Immature natural killer cell (primary cell): Measurements from ENCODE around the gene GJD3. TPM values are rescaled to one million over a fixed set of nuclear protein-coding genes. Genes with fewer than 3 reads are reported as not detected.
A peak's percentile ranks its signal among the peaks of the same experiment; 100 is the strongest.

ENCODE experiments used
- DNase-seq, 3 donors: peaks; one replicate each; pipeline ENCODE4 v3.0.0; 2022; ENCODE audit warnings: mixed read lengths in 1 of 3
- H3K27ac Mint-ChIP-seq, 6 donors: one replicate each; pipeline ENCODE4 v1.8.0; 2020; ENCODE audit warnings: mixed read lengths in 6 of 6, mild to moderate bottlenecking in 5 of 6, inconsistent platforms in 4 of 6, moderate library complexity in 3 of 6
- H3K27me3 Mint-ChIP-seq, 3 donors: one replicate each; pipeline ENCODE4 v1.8.0; 2020 to 2021; ENCODE audit warnings: low read depth in 3 of 3, mild to moderate bottlenecking in 3 of 3, mixed read lengths in 3 of 3, moderate library complexity in 3 of 3, inconsistent platforms in 1 of 3
- H3K36me3 Mint-ChIP-seq, 3 donors: one replicate each; pipeline ENCODE4 v1.8.0; 2020; ENCODE audit warnings: mixed read lengths in 3 of 3, inconsistent platforms in 2 of 3, mild to moderate bottlenecking in 2 of 3
- H3K4me1 Mint-ChIP-seq, 2 donors: one replicate each; pipeline ENCODE4 v1.8.0; 2020; ENCODE audit warnings: inconsistent platforms in 2 of 2, mild to moderate bottlenecking in 2 of 2, mixed read lengths in 2 of 2, moderate library complexity in 1 of 2
- H3K4me3 Mint-ChIP-seq, 5 donors: one replicate each; pipeline ENCODE4 v1.8.0; 2020; ENCODE audit warnings: mild to moderate bottlenecking in 5 of 5, mixed read lengths in 5 of 5, inconsistent platforms in 3 of 5, moderate library complexity in 3 of 5
- H3K9me3 Mint-ChIP-seq, 6 donors: one replicate each; pipeline ENCODE4 v1.8.0; 2020; ENCODE audit warnings: mild to moderate bottlenecking in 6 of 6, mixed read lengths in 6 of 6, inconsistent platforms in 4 of 6, moderate library complexity in 3 of 6
- polyA plus RNA-seq, 3 donors: library from polyadenylated mRNA; unstranded; fragments of 300-500 nt; fragmentation: Illumina TruSeq; gene quantifications; one replicate each; pipeline ENCODE4 v1.2.3, GENCODE V29; 2021

The GJD3 gene
- polyA plus RNA-seq, 3 donors from 2014 or later = 0.40 to 0.68 TPM; not detected in 1

- Mint-ChIP-seq H3K27ac (peak overlapping the region in 4 of 6 donors; percentile 9 to 73 (median 29)), H3K36me3 (peaks cover 0 to 18% (median 10%) of the 10 kb centered on the region in 3 donors), H3K4me3 (no peak overlapping the region), H3K4me1 (peaks cover 23 to 38% of the 10 kb centered on the region in 2 donors), H3K27me3 (peaks cover 0 to 5% (median 1%) of the 10 kb centered on the region in 3 donors), H3K9me3 (no peaks in the 10 kb centered on the region)
- DNase-seq = no peak
These were observed 11.7 kb downstream of the GJD3 start for GRCh38 chr17:40352779-40353394.

GRCh38 chr17:40352237-40352778 is 12.2 kb downstream of the GJD3 start:
- H3K36me3 Mint-ChIP-seq = peaks cover 0 to 18% (median 10%) of the 10 kb centered on the region in 3 donors
- peaks cover 0 to 5% (median 1%) of the 10 kb centered on the region in 3 donors for H3K27me3 Mint-ChIP-seq
- no peaks in the 10 kb centered on the region for H3K9me3 Mint-ChIP-seq
- H3K27ac Mint-ChIP-seq = peak overlapping the region in 3 of 6 donors; percentile 9 to 73 (median 25)
- H3K4me3 Mint-ChIP-seq = peak overlapping the region in 1 of 5 donors; percentile 26
- peaks cover 28 to 44% of the 10 kb centered on the region in 2 donors for H3K4me1 Mint-ChIP-seq
- no peak for DNase-seq

- H3K27ac Mint-ChIP-seq = peak overlapping the region in 1 of 6 donors; percentile 55
- peaks cover 1 to 8% (median 2%) of the 10 kb centered on the region in 3 donors for H3K27me3 Mint-ChIP-seq
- H3K9me3 Mint-ChIP-seq = no peaks in the 10 kb centered on the region
- H3K36me3 Mint-ChIP-seq = peaks cover 0 to 18% (median 10%) of the 10 kb centered on the region in 3 donors
- no peak overlapping the region for H3K4me3 Mint-ChIP-seq
- no peak for DNase-seq
- peaks cover 36 to 51% of the 10 kb centered on the region in 2 donors for H3K4me1 Mint-ChIP-seq
These were observed 12.9 kb downstream of the GJD3 start for GRCh38 chr17:40351359-40352236.

GRCh38 chr17:40350689-40351358 is 13.7 kb downstream of the GJD3 start:
- DNase-seq = no peak
- Mint-ChIP-seq H3K4me1 (peaks cover 43 to 58% of the 10 kb centered on the region in 2 donors), H3K4me3 (no peak overlapping the region), H3K9me3 (no peaks in the 10 kb centered on the region), H3K27ac (peak overlapping the region in 1 of 6 donors; percentile 77), H3K27me3 (peaks cover 1 to 8% (median 6%) of the 10 kb centered on the region in 3 donors), H3K36me3 (peaks cover 0 to 18% (median 10%) of the 10 kb centered on the region in 3 donors)

- Mint-ChIP-seq H3K4me3 (peak overlapping the region in 1 of 5 donors; percentile 57), H3K4me1 (peaks cover 48 to 62% of the 10 kb centered on the region in 2 donors), H3K27me3 (peaks cover 2 to 14% (median 6%) of the 10 kb centered on the region in 3 donors), H3K9me3 (no peaks in the 10 kb centered on the region), H3K36me3 (peaks cover 0 to 15% (median 10%) of the 10 kb centered on the region in 3 donors), H3K27ac (peak overlapping the region in 3 of 6 donors; percentile 58 to 77 (median 69))
- no peak for DNase-seq
These were observed 14.4 kb downstream of the GJD3 start for GRCh38 chr17:40349895-40350688.

GRCh38 chr17:40349477-40349894 is 15.1 kb downstream of the GJD3 start:
- H3K4me3 Mint-ChIP-seq = peak overlapping the region in 4 of 5 donors; percentile 20 to 61 (median 44)
- DNase-seq = no peak
- H3K9me3 Mint-ChIP-seq = peaks cover 0 to under 1% (median 0%) of the 10 kb centered on the region in 6 donors
- H3K27me3 Mint-ChIP-seq = peaks cover 8 to 16% (median 11%) of the 10 kb centered on the region in 3 donors
- peaks cover 0 to 15% (median 10%) of the 10 kb centered on the region in 3 donors for H3K36me3 Mint-ChIP-seq
- H3K27ac Mint-ChIP-seq = peak overlapping the region; percentile 71 to 97 (median 83)
- H3K4me1 Mint-ChIP-seq = peaks cover 54 to 68% of the 10 kb centered on the region in 2 donors

GRCh38 chr17:40348562-40349476 is 15.7 kb downstream of the GJD3 start:
- no peak for DNase-seq
- Mint-ChIP-seq H3K27ac (peak overlapping the region; percentile 88 to 98 (median 96)), H3K36me3 (peaks cover 0 to 15% (median 10%) of the 10 kb centered on the region in 3 donors), H3K27me3 (peaks cover 8 to 16% (median 15%) of the 10 kb centered on the region in 3 donors), H3K4me1 (peaks cover 60 to 75% of the 10 kb centered on the region in 2 donors), H3K9me3 (peaks cover 0 to 1% (median 0%) of the 10 kb centered on the region in 6 donors), H3K4me3 (peak overlapping the region; percentile 61 to 84 (median 81))

GRCh38 chr17:40348136-40348504 is 16.4 kb downstream of the GJD3 start:
- peaks cover 67 to 78% of the 10 kb centered on the region in 2 donors for H3K4me1 Mint-ChIP-seq
- no peak for DNase-seq
- peak overlapping the region; percentile 88 to 98 (median 96) for H3K27ac Mint-ChIP-seq
- H3K4me3 Mint-ChIP-seq = peak overlapping the region; percentile 69 to 84 (median 81)
- H3K9me3 Mint-ChIP-seq = peaks cover 0 to 2% (median 0%) of the 10 kb centered on the region in 6 donors
- H3K36me3 Mint-ChIP-seq = peaks cover 0 to 15% (median 10%) of the 10 kb centered on the region in 3 donors
- peaks cover 8 to 19% (median 15%) of the 10 kb centered on the region in 3 donors for H3K27me3 Mint-ChIP-seq

- Mint-ChIP-seq H3K27me3 (peaks cover 14 to 25% (median 18%) of the 10 kb centered on the region in 3 donors), H3K27ac (peak overlapping the region; percentile 88 to 98 (median 96)), H3K9me3 (peaks cover 0 to 4% (median 0%) of the 10 kb centered on the region in 6 donors), H3K4me3 (peak overlapping the region; percentile 69 to 84 (median 81)), H3K4me1 (peaks cover 73 to 78% of the 10 kb centered on the region in 2 donors), H3K36me3 (peaks cover 0 to 12% (median 4%) of the 10 kb centered on the region in 3 donors)
- peak; percentile 47 to 54 (median 53) for DNase-seq
These were observed 17.0 kb downstream of the GJD3 start for GRCh38 chr17:40347319-40348135.

GRCh38 chr17:40346765-40347158 is 17.8 kb downstream of the GJD3 start:
- DNase-seq = no peak
- H3K27me3 Mint-ChIP-seq = peaks cover 18 to 28% (median 19%) of the 10 kb centered on the region in 3 donors
- H3K9me3 Mint-ChIP-seq = peaks cover 0 to 4% (median 0%) of the 10 kb centered on the region in 6 donors
- H3K4me3 Mint-ChIP-seq = peak overlapping the region in 4 of 5 donors; percentile 64 to 81 (median 80)
- peak overlapping the region; percentile 88 to 98 (median 96) for H3K27ac Mint-ChIP-seq
- peaks cover 75% of the 10 kb centered on the region in 2 donors for H3K4me1 Mint-ChIP-seq
- H3K36me3 Mint-ChIP-seq = peaks cover 0 to 7% (median 0%) of the 10 kb centered on the region in 3 donors
